ENCODE results near the gene PTPRA. TPM values are rescaled to one million over a fixed set of nuclear protein-coding genes. Genes with fewer than 3 reads are reported as not detected.

PTPRA gene
- total and polyA plus RNA-seq, 10 of the 15 experiments (the other 5 are each of a cell fraction or from before 2014, with no cell fraction given) = 3.9 to 62.1 (median 34.6) TPM

DNA sequence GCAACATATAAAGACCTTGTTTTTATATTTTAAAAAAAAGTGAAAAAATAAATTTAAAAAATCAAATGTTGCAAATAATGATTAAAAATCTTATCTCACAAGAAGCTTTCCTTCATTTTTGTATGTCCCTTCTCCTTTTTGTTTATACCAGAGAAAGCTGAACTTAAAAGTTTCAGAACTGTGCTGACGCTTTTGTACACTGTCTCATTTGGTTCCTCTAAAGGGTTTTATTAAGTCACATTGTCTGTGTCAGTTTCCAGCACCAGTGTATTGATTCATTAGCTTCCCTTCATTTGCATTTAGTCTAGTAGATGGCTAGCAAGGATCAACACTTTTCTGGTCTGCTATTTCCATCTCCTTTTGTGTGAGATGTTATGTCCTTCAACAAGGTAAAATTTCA, 39.5 kb upstream of the PTPRA start:
- RAD21 ChIA-PET (ENCODE audit: unreplicated experiment) = no interaction called here
- TF ChIP-seq CBX3 (IDR thresholded peaks at IDR 0.05; ENCODE audit: borderline replicate concordance, low read depth) (no peak), HDAC6 (IDR thresholded peaks at IDR 0.05; ENCODE audit: unreplicated experiment) (no peak), GATAD2B (conservative IDR thresholded peaks at IDR 0.05; ENCODE audit: low read depth) (no peak), BACH1 (IDR thresholded peaks at IDR 0.05; ENCODE audit: borderline replicate concordance) (no peak), RBBP5 (conservative IDR thresholded peaks at IDR 0.05) (no peak), NRF1 (conservative IDR thresholded peaks at IDR 0.05; ENCODE audit: low read depth, low read length) (no peak), TCF3 (IDR thresholded peaks at IDR 0.05; ENCODE audit: borderline replicate concordance, insufficient read depth, low read depth, low read length) (no peak), SMC3 (IDR thresholded peaks at IDR 0.05; ENCODE audit: borderline replicate concordance, low read length) (no peak), SMAD1 (IDR thresholded peaks at IDR 0.05; ENCODE audit: low read depth, partially characterized antibody) (no peak), CHD1 (IDR thresholded peaks at IDR 0.05; ENCODE audit: low read depth, low read length) (no peak), IRF4 (IDR thresholded peaks at IDR 0.05; ENCODE audit: low read depth, low read length) (no peak)
- TF ChIP-seq, protein P1, sequence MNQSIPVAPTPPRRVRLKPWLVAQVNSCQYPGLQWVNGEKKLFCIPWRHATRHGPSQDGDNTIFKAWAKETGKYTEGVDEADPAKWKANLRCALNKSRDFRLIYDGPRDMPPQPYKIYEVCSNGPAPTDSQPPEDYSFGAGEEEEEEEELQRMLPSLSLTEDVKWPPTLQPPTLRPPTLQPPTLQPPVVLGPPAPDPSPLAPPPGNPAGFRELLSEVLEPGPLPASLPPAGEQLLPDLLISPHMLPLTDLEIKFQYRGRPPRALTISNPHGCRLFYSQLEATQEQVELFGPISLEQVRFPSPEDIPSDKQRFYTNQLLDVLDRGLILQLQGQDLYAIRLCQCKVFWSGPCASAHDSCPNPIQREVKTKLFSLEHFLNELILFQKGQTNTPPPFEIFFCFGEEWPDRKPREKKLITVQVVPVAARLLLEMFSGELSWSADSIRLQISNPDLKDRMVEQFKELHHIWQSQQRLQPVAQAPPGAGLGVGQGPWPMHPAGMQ (IDR thresholded peaks at IDR 0.05; ENCODE audit: borderline replicate concordance) = no peak
- TF ChIP-seq, protein P2, sequence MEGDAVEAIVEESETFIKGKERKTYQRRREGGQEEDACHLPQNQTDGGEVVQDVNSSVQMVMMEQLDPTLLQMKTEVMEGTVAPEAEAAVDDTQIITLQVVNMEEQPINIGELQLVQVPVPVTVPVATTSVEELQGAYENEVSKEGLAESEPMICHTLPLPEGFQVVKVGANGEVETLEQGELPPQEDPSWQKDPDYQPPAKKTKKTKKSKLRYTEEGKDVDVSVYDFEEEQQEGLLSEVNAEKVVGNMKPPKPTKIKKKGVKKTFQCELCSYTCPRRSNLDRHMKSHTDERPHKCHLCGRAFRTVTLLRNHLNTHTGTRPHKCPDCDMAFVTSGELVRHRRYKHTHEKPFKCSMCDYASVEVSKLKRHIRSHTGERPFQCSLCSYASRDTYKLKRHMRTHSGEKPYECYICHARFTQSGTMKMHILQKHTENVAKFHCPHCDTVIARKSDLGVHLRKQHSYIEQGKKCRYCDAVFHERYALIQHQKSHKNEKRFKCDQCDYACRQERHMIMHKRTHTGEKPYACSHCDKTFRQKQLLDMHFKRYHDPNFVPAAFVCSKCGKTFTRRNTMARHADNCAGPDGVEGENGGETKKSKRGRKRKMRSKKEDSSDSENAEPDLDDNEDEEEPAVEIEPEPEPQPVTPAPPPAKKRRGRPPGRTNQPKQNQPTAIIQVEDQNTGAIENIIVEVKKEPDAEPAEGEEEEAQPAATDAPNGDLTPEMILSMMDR (IDR thresholded peaks at IDR 0.05 in 2 of 3, conservative IDR thresholded peaks at IDR 0.05 in 1 of 3; ENCODE audit: control insufficient read depth in 2 of 3, extremely low read depth in 1 of 3, insufficient read depth in 1 of 3, low read depth in 3 of 3, low read length in 3 of 3) = no peak
- TF ChIP-seq, protein P3, sequence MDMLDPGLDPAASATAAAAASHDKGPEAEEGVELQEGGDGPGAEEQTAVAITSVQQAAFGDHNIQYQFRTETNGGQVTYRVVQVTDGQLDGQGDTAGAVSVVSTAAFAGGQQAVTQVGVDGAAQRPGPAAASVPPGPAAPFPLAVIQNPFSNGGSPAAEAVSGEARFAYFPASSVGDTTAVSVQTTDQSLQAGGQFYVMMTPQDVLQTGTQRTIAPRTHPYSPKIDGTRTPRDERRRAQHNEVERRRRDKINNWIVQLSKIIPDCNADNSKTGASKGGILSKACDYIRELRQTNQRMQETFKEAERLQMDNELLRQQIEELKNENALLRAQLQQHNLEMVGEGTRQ (IDR thresholded peaks at IDR 0.05; ENCODE audit: borderline replicate concordance, low read depth, low read length) = no peak
- TF ChIP-seq, protein P4, sequence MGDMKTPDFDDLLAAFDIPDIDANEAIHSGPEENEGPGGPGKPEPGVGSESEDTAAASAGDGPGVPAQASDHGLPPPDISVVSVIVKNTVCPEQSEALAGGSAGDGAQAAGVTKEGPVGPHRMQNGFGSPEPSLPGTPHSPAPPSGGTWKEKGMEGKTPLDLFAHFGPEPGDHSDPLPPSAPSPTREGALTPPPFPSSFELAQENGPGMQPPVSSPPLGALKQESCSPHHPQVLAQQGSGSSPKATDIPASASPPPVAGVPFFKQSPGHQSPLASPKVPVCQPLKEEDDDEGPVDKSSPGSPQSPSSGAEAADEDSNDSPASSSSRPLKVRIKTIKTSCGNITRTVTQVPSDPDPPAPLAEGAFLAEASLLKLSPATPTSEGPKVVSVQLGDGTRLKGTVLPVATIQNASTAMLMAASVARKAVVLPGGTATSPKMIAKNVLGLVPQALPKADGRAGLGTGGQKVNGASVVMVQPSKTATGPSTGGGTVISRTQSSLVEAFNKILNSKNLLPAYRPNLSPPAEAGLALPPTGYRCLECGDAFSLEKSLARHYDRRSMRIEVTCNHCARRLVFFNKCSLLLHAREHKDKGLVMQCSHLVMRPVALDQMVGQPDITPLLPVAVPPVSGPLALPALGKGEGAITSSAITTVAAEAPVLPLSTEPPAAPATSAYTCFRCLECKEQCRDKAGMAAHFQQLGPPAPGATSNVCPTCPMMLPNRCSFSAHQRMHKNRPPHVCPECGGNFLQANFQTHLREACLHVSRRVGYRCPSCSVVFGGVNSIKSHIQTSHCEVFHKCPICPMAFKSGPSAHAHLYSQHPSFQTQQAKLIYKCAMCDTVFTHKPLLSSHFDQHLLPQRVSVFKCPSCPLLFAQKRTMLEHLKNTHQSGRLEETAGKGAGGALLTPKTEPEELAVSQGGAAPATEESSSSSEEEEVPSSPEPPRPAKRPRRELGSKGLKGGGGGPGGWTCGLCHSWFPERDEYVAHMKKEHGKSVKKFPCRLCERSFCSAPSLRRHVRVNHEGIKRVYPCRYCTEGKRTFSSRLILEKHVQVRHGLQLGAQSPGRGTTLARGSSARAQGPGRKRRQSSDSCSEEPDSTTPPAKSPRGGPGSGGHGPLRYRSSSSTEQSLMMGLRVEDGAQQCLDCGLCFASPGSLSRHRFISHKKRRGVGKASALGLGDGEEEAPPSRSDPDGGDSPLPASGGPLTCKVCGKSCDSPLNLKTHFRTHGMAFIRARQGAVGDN (IDR thresholded peaks at IDR 0.05) = no peak
- TF ChIP-seq, protein P5, sequence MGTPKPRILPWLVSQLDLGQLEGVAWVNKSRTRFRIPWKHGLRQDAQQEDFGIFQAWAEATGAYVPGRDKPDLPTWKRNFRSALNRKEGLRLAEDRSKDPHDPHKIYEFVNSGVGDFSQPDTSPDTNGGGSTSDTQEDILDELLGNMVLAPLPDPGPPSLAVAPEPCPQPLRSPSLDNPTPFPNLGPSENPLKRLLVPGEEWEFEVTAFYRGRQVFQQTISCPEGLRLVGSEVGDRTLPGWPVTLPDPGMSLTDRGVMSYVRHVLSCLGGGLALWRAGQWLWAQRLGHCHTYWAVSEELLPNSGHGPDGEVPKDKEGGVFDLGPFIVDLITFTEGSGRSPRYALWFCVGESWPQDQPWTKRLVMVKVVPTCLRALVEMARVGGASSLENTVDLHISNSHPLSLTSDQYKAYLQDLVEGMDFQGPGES (IDR thresholded peaks at IDR 0.05) = no peak

More for the DNA sequence above, 39.5 kb upstream of the PTPRA start:
- Histone ChIP-seq H2AFZ (ENCODE audit: control insufficient read depth, low read depth, low read length) (no peak overlapping the region), H3K9me3 (replicated peaks; ENCODE audit: control insufficient read depth, insufficient read depth, low read length) (no peaks in the 10 kb centered on the region), H3K36me3 (ENCODE audit: control insufficient read depth in 2 of 2, insufficient read depth in 2 of 2, low read length in 1 of 2) (no peaks in the 10 kb centered on the region), H3K27me3 (replicated peaks in 1 of 2; ENCODE audit: control insufficient read depth in 2 of 2, insufficient read depth in 2 of 2, low read length in 1 of 2) (no peaks in the 10 kb centered on the region), H3K4me1 (ENCODE audit: control insufficient read depth, insufficient read depth, low read length) (peaks cover 4% of the 10 kb centered on the region), H4K20me1 (ENCODE audit: control insufficient read depth, insufficient read depth) (no peaks in the 10 kb centered on the region), H3K4me2 (ENCODE audit: control insufficient read depth, insufficient read depth) (no peak overlapping the region), H3K9ac (ENCODE audit: control insufficient read depth, insufficient read depth, low read length) (no peak overlapping the region), H3K27ac (ENCODE audit: control insufficient read depth, insufficient read depth) (no peak overlapping the region), H3K4me3 (no peak overlapping the region), H3K79me2 (ENCODE audit: control insufficient read depth, insufficient read depth, low read length) (no peaks in the 10 kb centered on the region)
- ATAC-seq (no peak), FAIRE-seq (no peak), DNase-seq (ENCODE audit: low read depth, low spot score) (no peak)
- POLR2A ChIA-PET = interaction anchor here (0.6 kb wide), 1 partner anchor 183 kb away, joined by 7 read pairs; no protein-coding TSS in a partner anchor
- CTCF ChIA-PET = interaction anchor here (0.8 to 1.3 kb wide), 2 partner anchors 124 to 167 kb away, joined by 4 to 6 read pairs; no protein-coding TSS in a partner anchor
- 100% methylated on average over 1 of the region's 1 CpG for WGBS (ENCODE audit: insufficient coverage, insufficient replicate concordance, low lambda C conversion rate, missing lambda C conversion rate)
- SMC1A ChIA-PET (ENCODE audit: uncharacterized antibody, unreplicated experiment) = interaction anchor here (1.0 kb wide), 1 partner anchor 167 kb away, joined by 3 read pairs; no protein-coding TSS in a partner anchor
- BruUV-seq (replicated peaks) = no TSS peak
- intact Hi-C loops (cut with micrococcal nuclease; ENCODE audit: unreplicated experiment) (no loop called here), in situ Hi-C loops (cut with MboI) (no loop called here)
